AG10803 (cell line): ENCODE data around the gene ABCA7.

ENCODE experiments used
- DNase-seq: peaks from one replicate; pipeline ENCODE4 v3.0.0; 2010; ENCODE audit warnings: low read depth
- H3K4me3 ChIP-seq: 2 replicates; pipeline ENCODE4 v1.5.1; 2011; ENCODE audit warnings: mild to moderate bottlenecking, low read length, control low read depth
- CTCF ChIP-seq: conservative IDR thresholded peaks from 2 replicates; pipeline ENCODE4 v1.5.1; 2011; ENCODE audit warnings: mild to moderate bottlenecking, low read length, control low read depth, inconsistent platforms

ABCA7 gene

GRCh38 chr19:992670-993055 lies 47.2 kb upstream of the ABCA7 start:
- no peak overlapping the region for H3K4me3 ChIP-seq
- TF ChIP-seq CTCF: no peak
- no peak for DNase-seq

GRCh38 chr19:993361-993830 lies 46.5 kb upstream of the ABCA7 start:
- TF ChIP-seq CTCF: no peak
- H3K4me3 ChIP-seq: no peak overlapping the region
- no peak for DNase-seq

GRCh38 chr19:993831-994393 lies 46.0 kb upstream of the ABCA7 start:
- no peak overlapping the region for H3K4me3 ChIP-seq
- no peak for DNase-seq
- TF ChIP-seq CTCF: no peak

- TF ChIP-seq CTCF: no peak
- no peak for DNase-seq
- H3K4me3 ChIP-seq: no peak overlapping the region
Observed at GRCh38 chr19:994516-994915, 45.4 kb upstream of the ABCA7 start.

GRCh38 chr19:995051-995827 lies 44.7 kb upstream of the ABCA7 start:
- TF ChIP-seq CTCF: no peak
- H3K4me3 ChIP-seq: no peak overlapping the region
- DNase-seq: no peak

GRCh38 chr19:996051-996838 lies 43.7 kb upstream of the ABCA7 start:
- peak overlapping the region; percentile 3 for H3K4me3 ChIP-seq
- peak; percentile 37 for DNase-seq
- no peak for TF ChIP-seq CTCF
